Neural progenitor cell (in vitro differentiated cells): ENCODE results near the gene EPHB2. TPM values are rescaled to one million over a fixed set of nuclear protein-coding genes. Genes with fewer than 3 reads are reported as not detected.

Source experiments
- DNase-seq: peaks from one replicate; pipeline ENCODE4 v3.0.0-alpha.2; 2016; ENCODE audit warnings: low spot score
- H2AFZ ChIP-seq: fragments of 200-600 bp; sonication (generic); replicated peaks from 2 replicates; pipeline ENCODE4 v1.6.1; 2016; ENCODE audit warnings: antibody characterized with exemption
- H3F3A ChIP-seq: fragments of 200-600 bp; sonication (generic); 2 replicates; pipeline ENCODE4 v1.6.1; 2016; ENCODE audit warnings: antibody characterized with exemption, low read depth
- H3K27ac ChIP-seq: fragments of 200-600 bp; sonication (generic); 2 replicates; pipeline ENCODE4 v1.5.1; 2016; ENCODE audit warnings: mild to moderate bottlenecking
- H3K27me3 ChIP-seq: fragments of 200-600 bp; sonication (generic); 2 replicates; pipeline ENCODE4 v1.6.1; 2016; ENCODE audit warnings: mild to moderate bottlenecking, moderate library complexity
- H3K36me3 ChIP-seq: fragments of 200-600 bp; sonication (generic); 2 replicates; pipeline ENCODE4 v1.5.1; 2016
- H3K4me1 ChIP-seq: fragments of 200-600 bp; sonication (generic); 2 replicates; pipeline ENCODE4 v1.6.1; 2016; ENCODE audit warnings: mixed run types
- H3K4me2 ChIP-seq: fragments of 200-600 bp; sonication (generic); 2 replicates; pipeline ENCODE4 v1.6.1; 2016
- H3K4me3 ChIP-seq: fragments of 200-600 bp; sonication (generic); 2 replicates; pipeline ENCODE4 v1.5.1; 2016
- H3K79me2 ChIP-seq: fragments of 200-600 bp; sonication (generic); 2 replicates; pipeline ENCODE4 v1.6.1; 2016; ENCODE audit warnings: low read depth
- H3K9ac ChIP-seq: fragments of 200-600 bp; sonication (generic); 2 replicates; pipeline ENCODE4 v1.6.1; 2016
- H3K9me3 ChIP-seq: fragments of 200-600 bp; sonication (generic); 2 replicates; pipeline ENCODE4 v1.5.1; 2016; ENCODE audit warnings: low read depth
- H4K20me1 ChIP-seq: fragments of 200-600 bp; sonication (generic); 2 replicates; pipeline ENCODE4 v1.6.1; 2016; ENCODE audit warnings: low read depth
- H3K27ac Mint-ChIP-seq: 3 replicates; pipeline ENCODE4 v1.8.0; 2021; ENCODE audit warnings: mixed read lengths
- H3K27me3 Mint-ChIP-seq: 2 replicates; pipeline ENCODE4 v1.8.0; 2022; ENCODE audit warnings: low read depth, mild to moderate bottlenecking, inconsistent platforms, moderate library complexity, mixed read lengths; ENCODE audit not compliant: insufficient read depth
- H3K36me3 Mint-ChIP-seq: 3 replicates; pipeline ENCODE4 v1.8.0; 2021; ENCODE audit warnings: mixed read lengths
- H3K4me1 Mint-ChIP-seq: 3 replicates; pipeline ENCODE4 v1.8.0; 2021; ENCODE audit warnings: mixed read lengths
- H3K4me3 Mint-ChIP-seq: 3 replicates; pipeline ENCODE4 v1.8.0; 2021; ENCODE audit warnings: mild to moderate bottlenecking, moderate library complexity, mixed read lengths
- H3K9me3 Mint-ChIP-seq: 3 replicates; pipeline ENCODE4 v1.8.0; 2020; ENCODE audit warnings: mixed read lengths
- EZH2 ChIP-seq: fragments of 200-600 bp; sonication (generic); IDR thresholded peaks from 2 replicates; pipeline ENCODE4 v1.6.1; 2017; ENCODE audit warnings: antibody characterized with exemption, mild to moderate bottlenecking, moderate library complexity
- EZH2phosphoT487 ChIP-seq: fragments of 200-600 bp; sonication (generic); IDR thresholded peaks from 2 replicates; pipeline ENCODE4 v1.6.1; 2017; ENCODE audit warnings: antibody characterized with exemption
- total RNA-seq: library from RNA; depleted of rRNA; stranded (reverse); fragments of >200 nt; gene quantifications from 2 replicates; pipeline ENCODE4 v1.2.3, GENCODE V29; 2015; ENCODE audit warnings: low replicate concordance
- TF ChIP-seq, protein P1 (sequence below): fragments of 200-600 bp; sonication (generic); IDR thresholded peaks from 2 replicates; pipeline ENCODE4 v1.5.1; 2017; ENCODE audit warnings: antibody characterized with exemption, mild to moderate bottlenecking

EPHB2 gene
- total RNA-seq, 1 donor from 2014 or later = 38.3 TPM

DNA sequence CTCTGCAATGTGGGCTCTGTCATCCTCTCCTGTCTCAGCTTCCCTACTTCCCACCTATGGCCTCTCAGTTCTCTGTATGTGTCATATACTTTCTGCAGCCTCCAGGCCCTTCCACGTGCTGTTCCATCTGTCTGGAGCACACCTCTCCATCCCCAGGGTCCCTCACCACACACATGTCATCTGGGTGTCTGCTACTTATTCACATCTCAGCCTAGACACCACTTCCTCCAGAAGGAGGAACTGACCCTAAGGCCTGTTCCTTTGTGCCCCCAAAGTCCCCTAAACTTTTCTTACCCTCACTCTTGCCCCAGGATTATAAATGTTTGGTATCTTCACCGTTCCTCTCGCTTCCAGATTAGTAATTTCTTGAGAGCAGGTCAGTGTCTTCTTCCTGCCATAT is 251.9 kb downstream of the EPHB2 start:
- TF ChIP-seq EZH2phosphoT487 (no peak), EZH2 (no peak)
- TF ChIP-seq, protein P1, sequence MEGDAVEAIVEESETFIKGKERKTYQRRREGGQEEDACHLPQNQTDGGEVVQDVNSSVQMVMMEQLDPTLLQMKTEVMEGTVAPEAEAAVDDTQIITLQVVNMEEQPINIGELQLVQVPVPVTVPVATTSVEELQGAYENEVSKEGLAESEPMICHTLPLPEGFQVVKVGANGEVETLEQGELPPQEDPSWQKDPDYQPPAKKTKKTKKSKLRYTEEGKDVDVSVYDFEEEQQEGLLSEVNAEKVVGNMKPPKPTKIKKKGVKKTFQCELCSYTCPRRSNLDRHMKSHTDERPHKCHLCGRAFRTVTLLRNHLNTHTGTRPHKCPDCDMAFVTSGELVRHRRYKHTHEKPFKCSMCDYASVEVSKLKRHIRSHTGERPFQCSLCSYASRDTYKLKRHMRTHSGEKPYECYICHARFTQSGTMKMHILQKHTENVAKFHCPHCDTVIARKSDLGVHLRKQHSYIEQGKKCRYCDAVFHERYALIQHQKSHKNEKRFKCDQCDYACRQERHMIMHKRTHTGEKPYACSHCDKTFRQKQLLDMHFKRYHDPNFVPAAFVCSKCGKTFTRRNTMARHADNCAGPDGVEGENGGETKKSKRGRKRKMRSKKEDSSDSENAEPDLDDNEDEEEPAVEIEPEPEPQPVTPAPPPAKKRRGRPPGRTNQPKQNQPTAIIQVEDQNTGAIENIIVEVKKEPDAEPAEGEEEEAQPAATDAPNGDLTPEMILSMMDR = no peak
- Histone ChIP-seq H3K4me2 (no peak overlapping the region), H3K27ac (no peak overlapping the region), H3K4me1 (no peaks in the 10 kb centered on the region), H3K9me3 (no peaks in the 10 kb centered on the region), H3K79me2 (no peaks in the 10 kb centered on the region), H3K9ac (no peak overlapping the region), H4K20me1 (no peaks in the 10 kb centered on the region), H3K36me3 (no peaks in the 10 kb centered on the region), H3F3A (no peaks in the 10 kb centered on the region), H3K4me3 (no peak overlapping the region), H2AFZ (no peak overlapping the region), H3K27me3 (peaks cover 3% of the 10 kb centered on the region)
- no peak overlapping the region for H3K4me3 Mint-ChIP-seq
- H3K27me3 Mint-ChIP-seq = peaks cover 3% of the 10 kb centered on the region
- no peak for DNase-seq
- H3K27ac Mint-ChIP-seq = peak overlapping the region; percentile 54
- no peaks in the 10 kb centered on the region for H3K36me3 Mint-ChIP-seq
- H3K4me1 Mint-ChIP-seq = no peaks in the 10 kb centered on the region
- H3K9me3 Mint-ChIP-seq = peaks cover 10% of the 10 kb centered on the region

DNA sequence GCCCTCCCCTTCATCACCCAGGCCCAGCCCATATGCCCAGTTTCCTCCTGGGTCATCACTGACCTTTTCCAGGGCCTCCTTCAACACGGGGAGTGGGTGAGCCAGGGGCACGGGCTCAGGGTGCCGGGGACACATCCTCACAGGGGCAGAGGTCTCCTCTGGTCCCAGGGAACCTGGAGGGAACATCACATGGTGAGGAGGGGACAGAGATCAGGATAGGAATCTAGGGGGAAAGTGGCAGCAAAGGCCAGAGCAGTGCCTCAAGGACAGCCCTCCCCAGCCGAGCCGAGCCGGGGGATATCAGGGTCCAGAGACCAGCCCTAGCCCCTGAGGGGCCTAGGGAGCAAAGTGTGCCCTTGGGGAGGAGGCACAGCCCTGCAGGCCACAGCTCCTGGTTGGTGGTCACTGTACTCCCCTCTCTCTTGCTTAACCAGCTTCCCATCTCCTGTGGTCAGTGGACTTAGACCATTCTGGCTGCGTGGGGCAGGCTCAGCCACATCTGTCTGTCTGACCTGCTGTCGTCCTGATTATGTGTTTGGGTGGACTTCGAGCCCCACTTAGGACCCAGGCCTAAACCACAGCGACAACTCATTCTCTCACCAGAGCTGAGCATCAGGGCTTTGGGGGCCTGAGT is 252.5 kb downstream of the EPHB2 start:
- H3K9me3 ChIP-seq = no peaks in the 10 kb centered on the region
- Mint-ChIP-seq H3K36me3 (no peaks in the 10 kb centered on the region), H3K9me3 (peaks cover 10% of the 10 kb centered on the region), H3K27ac (peak overlapping the region; percentile 54), H3K4me1 (no peaks in the 10 kb centered on the region), H3K27me3 (peaks cover 3% of the 10 kb centered on the region), H3K4me3 (no peak overlapping the region)
- H3K9ac ChIP-seq = no peak overlapping the region
- H3K79me2 ChIP-seq = no peaks in the 10 kb centered on the region
- no peaks in the 10 kb centered on the region for H3K4me1 ChIP-seq
- TF ChIP-seq EZH2phosphoT487 (no peak), EZH2 (no peak)
- TF ChIP-seq, protein P1 = no peak
- no peak overlapping the region for H3K27ac ChIP-seq
- H4K20me1 ChIP-seq = no peaks in the 10 kb centered on the region
- no peaks in the 10 kb centered on the region for H3F3A ChIP-seq
- no peak for DNase-seq
- H2AFZ ChIP-seq = no peak overlapping the region
- no peak overlapping the region for H3K4me3 ChIP-seq
- peaks cover 9% of the 10 kb centered on the region for H3K27me3 ChIP-seq
- H3K36me3 ChIP-seq = no peaks in the 10 kb centered on the region
- H3K4me2 ChIP-seq = no peak overlapping the region

DNA sequence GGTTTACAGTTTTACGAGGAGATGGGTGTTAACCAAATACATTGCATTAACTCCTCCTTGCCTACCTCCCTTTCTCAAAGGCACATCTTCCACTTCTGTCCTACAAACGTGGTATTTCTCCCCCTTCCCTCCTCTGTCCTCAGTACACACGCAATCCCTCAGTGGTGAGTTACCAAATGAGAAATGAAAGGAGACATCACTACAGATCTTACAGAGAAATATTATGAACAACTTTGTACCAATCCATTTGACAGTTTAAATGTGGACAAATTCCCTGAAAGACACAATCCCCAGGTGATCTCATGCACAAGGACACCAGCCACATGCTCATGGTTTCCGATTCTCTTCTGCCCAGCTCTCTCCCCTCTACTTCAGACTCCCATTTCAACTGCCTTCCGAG is 255.7 kb downstream of the EPHB2 start:
- H3F3A ChIP-seq = no peaks in the 10 kb centered on the region
- no peaks in the 10 kb centered on the region for H3K36me3 ChIP-seq
- peaks cover 27% of the 10 kb centered on the region for H3K27me3 ChIP-seq
- Mint-ChIP-seq H3K27ac (no peak overlapping the region), H3K36me3 (no peaks in the 10 kb centered on the region), H3K27me3 (no peaks in the 10 kb centered on the region), H3K4me3 (no peak overlapping the region), H3K4me1 (peaks cover 7% of the 10 kb centered on the region), H3K9me3 (peaks cover 10% of the 10 kb centered on the region)
- no peak overlapping the region for H3K4me3 ChIP-seq
- no peak for TF ChIP-seq EZH2phosphoT487
- TF ChIP-seq, protein P1 = no peak
- TF ChIP-seq EZH2 = no peak
- H2AFZ ChIP-seq = no peak overlapping the region
- H3K9me3 ChIP-seq = no peaks in the 10 kb centered on the region
- no peak for DNase-seq
- no peaks in the 10 kb centered on the region for H4K20me1 ChIP-seq
- H3K27ac ChIP-seq = no peak overlapping the region
- no peaks in the 10 kb centered on the region for H3K79me2 ChIP-seq
- no peak overlapping the region for H3K4me2 ChIP-seq
- H3K4me1 ChIP-seq = peaks cover 5% of the 10 kb centered on the region
- no peak overlapping the region for H3K9ac ChIP-seq
